ENCODE data around the gene MARK3. TPM values are rescaled to one million over a fixed set of nuclear protein-coding genes. Genes with fewer than 3 reads are reported as not detected.

Gene MARK3
- total RNA-seq, 4 donors from 2014 or later: 78.8 to 133 (median 121) TPM

GRCh38 chr14:103388664-103389063 lies 3.4 kb downstream of the MARK3 start:
- no peak for ATAC-seq (ENCODE audit: low FRiP score)
- no peak for DNase-seq (ENCODE audit: low spot score)
- TF ChIP-seq, protein P1, sequence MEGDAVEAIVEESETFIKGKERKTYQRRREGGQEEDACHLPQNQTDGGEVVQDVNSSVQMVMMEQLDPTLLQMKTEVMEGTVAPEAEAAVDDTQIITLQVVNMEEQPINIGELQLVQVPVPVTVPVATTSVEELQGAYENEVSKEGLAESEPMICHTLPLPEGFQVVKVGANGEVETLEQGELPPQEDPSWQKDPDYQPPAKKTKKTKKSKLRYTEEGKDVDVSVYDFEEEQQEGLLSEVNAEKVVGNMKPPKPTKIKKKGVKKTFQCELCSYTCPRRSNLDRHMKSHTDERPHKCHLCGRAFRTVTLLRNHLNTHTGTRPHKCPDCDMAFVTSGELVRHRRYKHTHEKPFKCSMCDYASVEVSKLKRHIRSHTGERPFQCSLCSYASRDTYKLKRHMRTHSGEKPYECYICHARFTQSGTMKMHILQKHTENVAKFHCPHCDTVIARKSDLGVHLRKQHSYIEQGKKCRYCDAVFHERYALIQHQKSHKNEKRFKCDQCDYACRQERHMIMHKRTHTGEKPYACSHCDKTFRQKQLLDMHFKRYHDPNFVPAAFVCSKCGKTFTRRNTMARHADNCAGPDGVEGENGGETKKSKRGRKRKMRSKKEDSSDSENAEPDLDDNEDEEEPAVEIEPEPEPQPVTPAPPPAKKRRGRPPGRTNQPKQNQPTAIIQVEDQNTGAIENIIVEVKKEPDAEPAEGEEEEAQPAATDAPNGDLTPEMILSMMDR (IDR thresholded peaks at IDR 0.05): no peak

GRCh38 chr14:103390605-103391004 lies 5.4 kb downstream of the MARK3 start:
- no peak for DNase-seq (ENCODE audit: low spot score)
- no peak for ATAC-seq (ENCODE audit: low FRiP score)
- TF ChIP-seq, protein P1 (IDR thresholded peaks at IDR 0.05): no peak

- ATAC-seq (ENCODE audit: low FRiP score) (peak; percentile 53), DNase-seq (ENCODE audit: low spot score) (no peak)
- TF ChIP-seq, protein P1 (IDR thresholded peaks at IDR 0.05): no peak
Measured at GRCh38 chr14:103391048-103391447, 5.8 kb downstream of the MARK3 start.

GRCh38 chr14:103392106-103392505 lies 6.9 kb downstream of the MARK3 start:
- ATAC-seq (ENCODE audit: low FRiP score): no peak

DNA sequence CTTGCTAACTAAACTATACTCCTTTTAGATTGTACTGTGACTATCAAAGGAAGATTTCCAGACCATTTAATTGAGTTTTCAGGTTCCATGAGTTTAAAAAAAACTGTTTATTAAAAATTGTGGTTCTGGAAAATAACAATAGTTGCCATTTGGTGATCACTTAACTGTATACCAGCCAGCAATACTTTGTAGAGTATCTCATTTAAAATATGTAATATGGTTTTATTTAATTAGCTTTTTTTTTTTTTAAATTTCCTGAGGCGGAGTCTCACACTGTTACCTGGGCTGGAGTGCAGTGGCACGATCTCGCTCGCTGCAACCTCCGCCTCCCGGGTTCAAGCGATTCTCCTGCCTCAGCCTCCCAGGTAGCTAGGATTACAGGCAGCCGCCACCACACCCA lies 7.4 kb downstream of the MARK3 start:
- DNase-seq (ENCODE audit: low spot score) (no peak), ATAC-seq (ENCODE audit: low FRiP score) (no peak)
- TF ChIP-seq, protein P1 (IDR thresholded peaks at IDR 0.05): no peak

More at GRCh38 chr14:103392106-103392505, 6.9 kb downstream of the MARK3 start:
- TF ChIP-seq, protein P1 (IDR thresholded peaks at IDR 0.05): no peak
- DNase-seq (ENCODE audit: low spot score): no peak

GRCh38 chr14:103393070-103393469 lies 7.9 kb downstream of the MARK3 start:
- no peak for DNase-seq (ENCODE audit: low spot score)
- TF ChIP-seq, protein P1 (IDR thresholded peaks at IDR 0.05): no peak
- no peak for ATAC-seq (ENCODE audit: low FRiP score)

- ATAC-seq (ENCODE audit: low FRiP score): peak; percentile 36
- TF ChIP-seq, protein P1 (IDR thresholded peaks at IDR 0.05): peak in 2 of 3 donors; percentile 14 to 69
- DNase-seq (ENCODE audit: low spot score): no peak
Measured at GRCh38 chr14:103393676-103394626, 8.7 kb downstream of the MARK3 start.

Measured in omental fat pad (tissue), 4 donors.